SK-N-SH (cell line): ENCODE measurements around the gene GLG1. TPM values are rescaled to one million over a fixed set of nuclear protein-coding genes. Genes with fewer than 3 reads are reported as not detected.

ENCODE experiments used
- CTCF ChIA-PET: fragments of 300-600, 350-600 bp; formaldehyde crosslinking; extraction: SDS; loops from one replicate; lab custom pipeline; 2021; lab: Yijun Ruan, JAX
- POLR2A ChIA-PET: fragments of 350-600 bp; sonication (Branson Sonifier 250); formaldehyde crosslinking; extraction: SDS; loops from one replicate; lab custom pipeline; 2020; ENCODE audit warnings: antibody characterized with exemption, inconsistent platforms; lab: Yijun Ruan, JAX
- DNase-seq: peaks from one replicate; pipeline ENCODE4 v3.0.0; 2012
- H2AFZ ChIP-seq: fragments of 200-600 bp; sonication (generic); 2 replicates; pipeline ENCODE4 v1.8.1; 2016; ENCODE audit warnings: antibody characterized with exemption, mild to moderate bottlenecking, low read depth
- H3F3A ChIP-seq: fragments of 200-600 bp; sonication (generic); replicated peaks from 2 replicates; pipeline ENCODE3; 2016; ENCODE audit warnings: antibody characterized with exemption, mild to moderate bottlenecking; ENCODE audit not compliant: insufficient read depth
- H3K27ac ChIP-seq, 2 experiments: fragments of 200-500 bp in 1 of 2; fragments of 200-600 bp in 1 of 2; sonication (Bioruptor generic) in 1 of 2; sonication (generic), shearing (Covaris generic) in 1 of 2; 2 replicates each; pipeline versions ENCODE4 v1.5.1 to v1.6.1; 2014 to 2016; ENCODE audit warnings: low read depth in 2 of 2, inconsistent platforms in 1 of 2, low read length in 1 of 2, mild to moderate bottlenecking in 1 of 2, mixed read lengths in 1 of 2
- H3K27me3 ChIP-seq: fragments of 200-600 bp; sonication (generic), shearing (Covaris generic); 2 replicates; pipeline ENCODE4 v1.6.1; 2016; ENCODE audit warnings: mixed run types; ENCODE audit not compliant: insufficient read depth
- H3K36me3 ChIP-seq, 2 experiments: fragments of 200-500 bp in 1 of 2; fragments of 200-600 bp in 1 of 2; sonication (Bioruptor generic) in 1 of 2; sonication (generic) in 1 of 2; replicated peaks in 1 of 2; 2 replicates each; pipeline versions ENCODE3 to v1.5.1; 2014 to 2016; ENCODE audit warnings: low read length in 1 of 2, mild to moderate bottlenecking in 1 of 2; ENCODE audit not compliant: insufficient read depth in 2 of 2, control insufficient read depth in 1 of 2
- H3K4me1 ChIP-seq, 2 experiments: fragments of 200-500 bp in 1 of 2; fragments of 200-600 bp in 1 of 2; sonication (Bioruptor generic) in 1 of 2; sonication (generic), shearing (Covaris generic) in 1 of 2; 2 replicates each; pipeline versions ENCODE4 v1.5.1 to v1.6.1; 2014 to 2016; ENCODE audit warnings: low read depth in 1 of 2, low read length in 1 of 2, mixed run types in 1 of 2; ENCODE audit not compliant: insufficient read depth in 2 of 2, control insufficient read depth in 1 of 2
- H3K4me2 ChIP-seq: fragments of 200-600 bp; sonication (generic), shearing (Covaris generic); 2 replicates; pipeline ENCODE4 v1.6.1; 2017; ENCODE audit warnings: mixed run types
- H3K4me3 ChIP-seq, 2 experiments: fragments of 200-500 bp in 1 of 2; fragments of 200-600 bp in 1 of 2; sonication (Bioruptor generic) in 1 of 2; sonication (generic), shearing (Covaris generic) in 1 of 2; 2 replicates each; pipeline versions ENCODE4 v1.5.1 to v1.8.1; 2014 to 2016; ENCODE audit warnings: low read depth in 2 of 2, inconsistent platforms in 1 of 2, low read length in 1 of 2, mild to moderate bottlenecking in 1 of 2, mixed read lengths in 1 of 2, moderate library complexity in 1 of 2
- H3K79me2 ChIP-seq: fragments of 200-600 bp; sonication (generic); 2 replicates; pipeline ENCODE4 v1.8.1; 2017; ENCODE audit warnings: mild to moderate bottlenecking; ENCODE audit not compliant: insufficient read depth
- H3K9ac ChIP-seq: fragments of 200-600 bp; sonication (generic); 2 replicates; pipeline ENCODE4 v1.6.1; 2017; ENCODE audit warnings: mixed run types
- H3K9me2 ChIP-seq: fragments of 200-600 bp; sonication (generic); 2 replicates; pipeline ENCODE4 v1.6.1; 2017; ENCODE audit warnings: mixed run types
- H3K9me3 ChIP-seq: fragments of 200-600 bp; sonication (generic); 2 replicates; pipeline ENCODE4 v1.6.1; 2017; ENCODE audit warnings: mixed run types, mild to moderate bottlenecking, moderate library complexity
- H4K20me1 ChIP-seq: fragments of 200-600 bp; sonication (generic); 2 replicates; pipeline ENCODE4 v1.6.1; 2017; ENCODE audit warnings: mild to moderate bottlenecking, mixed run types; ENCODE audit not compliant: insufficient read depth
- CHD2 ChIP-seq: fragments of 150-350 bp; IDR thresholded peaks from 2 replicates; pipeline ENCODE4 v1.6.1; 2018; ENCODE audit warnings: low read length; ENCODE audit not compliant: partially characterized antibody
- CTCF ChIP-seq: fragments of 200-600 bp; sonication (generic); IDR thresholded peaks from 2 replicates; pipeline ENCODE4 v1.6.1; 2017; ENCODE audit warnings: antibody characterized with exemption, mild to moderate bottlenecking, moderate library complexity
- FOXM1 ChIP-seq: IDR thresholded peaks from 2 replicates; pipeline ENCODE4 v1.4.0; 2012; ENCODE audit warnings: low read depth, mild to moderate bottlenecking
- IRF3 ChIP-seq: fragments of 150-350 bp; IDR thresholded peaks from 2 replicates; pipeline ENCODE4 v1.6.1; 2016; ENCODE audit warnings: mild to moderate bottlenecking, low read depth, low read length
- MXI1 ChIP-seq: IDR thresholded peaks from 2 replicates; pipeline ENCODE4 v1.6.1; 2012; ENCODE audit warnings: mild to moderate bottlenecking, low read depth, low read length, improper control_type of control experiment
- NRF1 ChIP-seq: IDR thresholded peaks from 2 replicates; pipeline ENCODE4 v1.6.1; 2012; ENCODE audit warnings: low read depth, mild to moderate bottlenecking, low read length
- RXRA ChIP-seq: IDR thresholded peaks from 2 replicates; pipeline ENCODE4 v1.4.0; 2012; ENCODE audit warnings: low read depth, mild to moderate bottlenecking, borderline replicate concordance
- SIN3A ChIP-seq: IDR thresholded peaks from 2 replicates; pipeline ENCODE4 v1.6.1; 2012; ENCODE audit warnings: low read depth, mild to moderate bottlenecking, low read length, moderate library complexity, borderline replicate concordance
- SMC3 ChIP-seq: IDR thresholded peaks from 2 replicates; pipeline ENCODE4 v1.6.1; 2012; ENCODE audit warnings: low read depth, low read length, improper control_type of control experiment
- ZBTB33 ChIP-seq: IDR thresholded peaks from 2 replicates; pipeline ENCODE4 v1.4.0; 2012; ENCODE audit warnings: low read depth, borderline replicate concordance
- WGBS: methylation state at CpG from one replicate; pipeline ENCODE4 v1.1.6; 2017; ENCODE audit warnings: low lambda C conversion rate; 5-methylcytosine and 5-hydroxymethylcytosine counted together
- polyA plus RNA-seq, 3 experiments: library from polyadenylated mRNA; depleted of rRNA; stranded (reverse); fragments of >200 nt; gene quantifications; 2 replicates each; pipeline ENCODE4 v1.2.3, GENCODE V29; 2012

Gene GLG1
- polyA plus RNA-seq, 1 of the 3 experiments (the other 2 are of a cell fraction): 71.1 TPM

GRCh38 chr16:74468807-74469525, 137.9 kb downstream of the GLG1 start:
- WGBS: 85% methylated on average over 7 of the region's 9 CpGs
- no peaks in the 10 kb centered on the region for H3K4me1 ChIP-seq
- CTCF ChIA-PET: no interaction called here

GRCh38 chr16:74466872-74467271, 140.0 kb downstream of the GLG1 start:
- Histone ChIP-seq H3K4me3 (no peak overlapping the region), H3K4me1 (no peaks in the 10 kb centered on the region), H3K4me2 (no peak overlapping the region), H3K9me2 (no peaks in the 10 kb centered on the region)
- no peak for TF ChIP-seq IRF3
- no peak for TF ChIP-seq CTCF
- TF ChIP-seq MXI1: no peak
- TF ChIP-seq ZBTB33: no peak
- TF ChIP-seq SMC3: no peak
- TF ChIP-seq SIN3A: no peak
- TF ChIP-seq, all 33 proteins: peak for 0
- no peaks in the 10 kb centered on the region for H3K79me2 ChIP-seq
- H3K27me3 ChIP-seq: no peaks in the 10 kb centered on the region
- 97% methylated on average over 5 of the region's 5 CpGs for WGBS
- ChIA-PET CTCF (no interaction called here), POLR2A (no interaction called here)
- no peaks in the 10 kb centered on the region for H3K9me3 ChIP-seq
- no peak for DNase-seq
- no peak overlapping the region for H2AFZ ChIP-seq
- H4K20me1 ChIP-seq: no peaks in the 10 kb centered on the region
- H3K36me3 ChIP-seq: peaks cover 69 to 77% of the 10 kb centered on the region in 2 experiments
- no peak overlapping the region for H3K27ac ChIP-seq
- H3K9ac ChIP-seq: no peak overlapping the region
- no peaks in the 10 kb centered on the region for H3F3A ChIP-seq

More at GRCh38 chr16:74468807-74469525, 137.9 kb downstream of the GLG1 start:
- Histone ChIP-seq H3K79me2 (no peaks in the 10 kb centered on the region), H4K20me1 (no peaks in the 10 kb centered on the region), H3K4me3 (no peak overlapping the region), H3K27ac (no peak overlapping the region), H3K9ac (no peak overlapping the region), H2AFZ (no peak overlapping the region), H3F3A (no peaks in the 10 kb centered on the region), H3K36me3 (peaks cover 61 to 68% of the 10 kb centered on the region in 2 experiments), H3K27me3 (no peaks in the 10 kb centered on the region), H3K9me2 (no peaks in the 10 kb centered on the region), H3K9me3 (no peaks in the 10 kb centered on the region), H3K4me2 (no peak overlapping the region)
- POLR2A ChIA-PET: no interaction called here
- DNase-seq: no peak
- no peak for TF ChIP-seq FOXM1
- TF ChIP-seq NRF1: no peak
- no peak for TF ChIP-seq RXRA
- no peak for TF ChIP-seq CHD2
